GM18508 (cell line): Measurements from ENCODE around the gene GPR142.
"Not testable (repeated sequence)": the region's sequence is repeated elsewhere in the genome, so short reads cannot be mapped to it uniquely, and the experiment has no call there.

ENCODE experiments used
- ATAC-seq: cut with Tn5 transposase; IDR thresholded peaks from one replicate; pipeline ENCODE4 v1.9.1; 2021; ENCODE audit warnings: moderate number of reproducible peaks; ENCODE audit not compliant: insufficient read depth, unreplicated experiment

Gene GPR142

GRCh38 chr17:74390680-74391653, 23.7 kb downstream of the GPR142 start:
- no peak for ATAC-seq

GRCh38 chr17:74391771-74392170, 24.5 kb downstream of the GPR142 start:
- no peak for ATAC-seq

GRCh38 chr17:74392848-74393247, 25.5 kb downstream of the GPR142 start:
- ATAC-seq = no peak

GRCh38 chr17:74393346-74393942, 26.1 kb downstream of the GPR142 start:
- ATAC-seq = no peak

- ATAC-seq = no peak
Observed at GRCh38 chr17:74394275-74394950, 27.1 kb downstream of the GPR142 start.

GRCh38 chr17:74394977-74395376, 27.7 kb downstream of the GPR142 start:
- no peak for ATAC-seq

GRCh38 chr17:74396567-74396966, 29.3 kb downstream of the GPR142 start:
- ATAC-seq = no peak

- no peak for ATAC-seq
Observed at GRCh38 chr17:74402048-74402447, 34.7 kb downstream of the GPR142 start.

GRCh38 chr17:74403512-74404137, 36.3 kb downstream of the GPR142 start:
- ATAC-seq = no peak

GRCh38 chr17:74404218-74404617, 36.9 kb downstream of the GPR142 start:
- ATAC-seq = no peak

GRCh38 chr17:74404789-74405188, 37.5 kb downstream of the GPR142 start:
- ATAC-seq = no peak

- not testable (repeated sequence) for ATAC-seq
Observed at GRCh38 chr17:74405311-74405710, 38.0 kb downstream of the GPR142 start.

GRCh38 chr17:74407384-74407783, 40.1 kb downstream of the GPR142 start:
- ATAC-seq = no peak

GRCh38 chr17:74408262-74408661, 41.0 kb downstream of the GPR142 start:
- ATAC-seq = no peak

GRCh38 chr17:74408815-74409214, 41.5 kb downstream of the GPR142 start:
- no peak for ATAC-seq

- ATAC-seq = no peak
Observed at GRCh38 chr17:74410001-74410443, 42.7 kb downstream of the GPR142 start.

- ATAC-seq = no peak
Observed at GRCh38 chr17:74412581-74412980, 45.3 kb downstream of the GPR142 start.

- no peak for ATAC-seq
Observed at GRCh38 chr17:74413491-74413890, 46.2 kb downstream of the GPR142 start.

- ATAC-seq = no peak
Observed at GRCh38 chr17:74414510-74414909, 47.2 kb downstream of the GPR142 start.

GRCh38 chr17:74415608-74416396, 48.5 kb downstream of the GPR142 start:
- no peak for ATAC-seq
